ENCODE data around the gene ANXA6. TPM values are rescaled to one million over a fixed set of nuclear protein-coding genes. Genes with fewer than 3 reads are reported as not detected.

The ANXA6 gene
- total RNA-seq, 1 donor from 2014 or later: 27.7 TPM

GRCh38 chr5:151051066-151051930, 106.3 kb downstream of the ANXA6 start:
- no peak overlapping the region for H3K4me3 Mint-ChIP-seq (ENCODE audit: low read depth)
- peak; percentile 54 for DNase-seq (ENCODE audit: low spot score, unreplicated experiment)
- peak overlapping the region; percentile 31 for H3K27ac Mint-ChIP-seq
- peaks cover 11% of the 10 kb centered on the region for H3K4me1 Mint-ChIP-seq (ENCODE audit: low read depth)
- H3K36me3 Mint-ChIP-seq (ENCODE audit: insufficient read depth): peaks cover 13% of the 10 kb centered on the region
- no peaks in the 10 kb centered on the region for H3K27me3 Mint-ChIP-seq
- no peaks in the 10 kb centered on the region for H3K9me3 Mint-ChIP-seq (ENCODE audit: low read depth)
- peak; percentile 82 for TF ChIP-seq CTCF (IDR thresholded peaks at IDR 0.05; ENCODE audit: unreplicated experiment)

Other genes starting within 250 kb of the ANXA6 start
- 28.2 and 34.1 TPM in 2 replicates for gene GPX3, start 137.2 kb downstream of the ANXA6 start, total RNA-seq
- gene TNIP1, start 76.7 kb downstream of the ANXA6 start, total RNA-seq: 53.8 and 55.0 TPM in 2 replicates
- 3.6 and 4.6 TPM in 2 replicates for gene CCDC69, start 66.3 kb upstream of the ANXA6 start, total RNA-seq
- 26.2 and 27.1 TPM in 2 replicates for gene GM2A, start 95.4 kb upstream of the ANXA6 start, total RNA-seq
- gene SLC36A3, start 146.0 kb upstream of the ANXA6 start, total RNA-seq: not detected in 2 replicates
- gene SLC36A2, start 189.8 kb upstream of the ANXA6 start, total RNA-seq: not detected in 2 replicates